Activated T-cell treated with anti-CD3 and anti-CD28 coated beads, Interleukin-2, amount 50 U/mL, for 1 hour (primary cell): ENCODE data around the gene RAB44.
A peak's percentile ranks its signal among the peaks of the same experiment; 100 is the strongest.
"Not testable (repeated sequence)": the region's sequence is repeated elsewhere in the genome, so short reads cannot be mapped to it uniquely, and the experiment has no call there.

Experiments
- DNase-seq: peaks from one replicate; pipeline ENCODE4 v3.0.0-alpha.2; 2020

Gene RAB44

DNA sequence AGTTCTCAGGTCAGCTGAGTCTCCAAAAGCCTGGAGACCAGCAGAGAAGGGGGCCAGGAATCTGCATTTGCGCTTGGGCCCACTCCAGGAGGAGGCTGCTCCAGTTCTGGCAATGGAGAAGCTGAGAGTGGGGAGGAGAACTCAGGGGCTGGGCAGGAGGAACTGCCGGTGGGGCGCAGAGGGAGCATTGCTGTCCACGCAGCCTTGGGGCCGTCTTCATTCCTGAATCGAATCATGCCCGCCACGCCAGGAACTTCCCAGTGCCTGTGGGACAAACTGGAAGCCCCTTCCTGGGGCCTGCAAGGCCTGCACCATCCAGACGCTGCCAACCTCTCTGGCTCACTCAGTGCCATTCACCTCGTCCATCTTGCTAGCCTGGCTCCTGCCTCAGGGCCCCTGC lies 16.9 kb downstream of the RAB44 start:
- no peak for DNase-seq

GRCh38 chr6:36715469-36715868 lies 17.8 kb downstream of the RAB44 start:
- no peak for DNase-seq

- no peak for DNase-seq
Measured at GRCh38 chr6:36716476-36717093, 19.0 kb downstream of the RAB44 start.

DNA sequence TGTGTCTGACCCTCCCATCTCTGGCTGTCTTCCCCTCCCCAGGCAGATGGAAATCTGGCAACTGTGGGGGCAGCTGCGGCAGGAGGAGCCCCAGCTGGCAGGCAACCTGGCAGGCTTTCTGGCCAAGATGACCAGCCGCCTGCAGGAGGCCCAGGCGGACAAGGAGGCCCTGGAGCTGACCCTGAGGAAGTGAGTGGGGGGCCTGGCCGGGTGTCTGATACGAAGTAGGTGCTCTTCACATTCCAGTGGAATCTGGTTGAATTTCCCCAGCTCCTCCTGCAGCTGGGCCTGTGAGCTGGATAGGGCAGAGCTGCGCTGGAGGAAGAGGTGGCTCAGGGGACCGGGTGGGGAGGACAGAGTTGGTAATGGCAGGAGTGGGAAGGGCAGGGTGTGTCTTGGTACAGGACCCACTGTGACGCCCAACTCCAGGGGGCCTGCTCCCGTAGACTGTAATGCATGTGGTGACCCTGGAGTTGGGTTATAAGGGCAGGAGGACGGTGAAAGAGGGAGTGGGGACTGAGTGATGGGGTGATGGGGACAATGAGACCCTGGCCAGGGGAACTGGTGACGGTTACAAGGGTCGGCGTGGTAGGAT lies 19.7 kb downstream of the RAB44 start:
- no peak for DNase-seq

GRCh38 chr6:36717871-36718540 lies 20.4 kb downstream of the RAB44 start:
- DNase-seq: no peak

GRCh38 chr6:36718560-36718959 lies 20.9 kb downstream of the RAB44 start:
- DNase-seq: no peak

GRCh38 chr6:36719126-36719525 lies 21.5 kb downstream of the RAB44 start:
- DNase-seq: no peak

- no peak for DNase-seq
Measured at GRCh38 chr6:36720251-36721141, 22.9 kb downstream of the RAB44 start.

GRCh38 chr6:36721369-36722140 lies 23.9 kb downstream of the RAB44 start:
- no peak for DNase-seq

DNA sequence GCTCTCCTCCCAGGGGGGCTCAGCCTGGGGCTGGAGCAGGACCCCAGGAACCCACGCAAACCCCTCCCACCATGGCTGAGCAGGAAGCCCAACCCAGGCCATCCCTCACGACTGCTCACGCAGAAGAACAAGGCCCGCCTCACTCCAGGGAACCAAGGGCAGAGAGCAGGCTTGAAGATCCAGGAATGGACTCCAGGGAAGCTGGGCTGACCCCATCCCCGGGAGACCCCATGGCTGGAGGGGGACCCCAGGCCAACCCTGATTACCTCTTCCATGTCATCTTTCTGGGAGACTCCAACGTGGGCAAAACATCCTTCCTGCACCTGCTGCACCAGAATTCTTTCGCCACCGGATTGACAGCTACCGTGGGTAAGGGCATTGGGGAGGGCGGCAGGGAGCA lies 24.7 kb downstream of the RAB44 start:
- no peak for DNase-seq

DNA sequence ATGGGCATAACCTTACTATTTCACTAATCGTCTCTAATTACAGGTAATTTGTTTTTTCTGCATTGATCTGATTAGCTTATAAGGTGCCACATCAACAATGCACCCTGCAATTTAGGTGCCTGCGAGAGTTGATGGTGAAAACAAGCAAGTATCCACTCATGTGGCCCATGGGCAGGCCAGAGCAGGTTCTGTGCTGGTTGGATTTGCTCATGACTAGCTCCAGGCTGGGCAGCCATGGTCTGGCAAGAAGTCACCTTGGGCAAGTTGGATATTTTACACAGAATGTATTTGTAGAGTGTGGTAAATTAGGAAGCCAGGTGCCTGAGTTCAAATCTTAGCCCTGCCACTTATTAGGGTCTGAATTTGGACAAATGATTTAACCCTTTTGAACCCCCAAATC lies 25.3 kb downstream of the RAB44 start:
- DNase-seq: no peak

GRCh38 chr6:36723992-36724391 lies 26.4 kb downstream of the RAB44 start:
- not testable (repeated sequence) for DNase-seq

DNA sequence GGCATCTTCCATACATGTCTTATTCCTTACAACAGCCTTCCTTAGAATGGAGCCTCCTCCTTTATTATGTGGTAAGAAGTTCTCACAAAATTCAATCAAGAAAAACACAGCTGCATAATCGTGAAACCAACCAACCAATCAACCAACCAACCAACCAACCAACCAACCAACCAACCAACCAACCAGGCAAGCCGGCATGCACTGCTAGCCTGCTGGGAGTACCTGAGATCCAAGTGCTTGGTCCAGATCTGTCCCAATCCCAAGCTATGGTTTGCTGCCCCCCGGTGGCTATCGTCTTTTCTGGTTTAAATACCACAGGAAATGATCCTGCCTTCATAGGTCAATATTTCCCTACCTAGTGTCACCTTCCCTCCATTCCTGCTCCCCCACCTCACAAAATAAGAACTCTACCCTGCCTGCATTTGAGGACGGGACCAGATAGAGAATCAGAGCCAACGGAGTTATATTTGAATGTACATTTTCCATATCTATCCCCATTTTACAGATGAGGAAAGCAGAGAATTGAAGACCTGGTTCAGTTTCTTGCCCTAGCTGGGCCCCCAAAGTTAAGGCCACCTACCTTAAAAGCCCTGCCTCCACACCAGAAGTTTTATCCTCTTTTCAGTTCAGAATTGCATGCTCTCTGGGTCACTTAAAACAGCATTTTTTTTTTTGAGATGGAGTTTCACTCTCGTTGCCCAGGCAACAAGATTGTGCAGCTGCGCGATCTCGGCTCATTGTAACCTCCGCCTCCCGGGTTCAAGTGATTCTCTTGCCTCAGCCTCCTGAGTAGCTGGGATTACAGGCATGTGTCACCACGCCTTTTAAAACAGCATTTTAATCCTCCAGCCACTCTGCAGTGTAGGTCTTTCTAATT lies 27.1 kb downstream of the RAB44 start:
- DNase-seq: peak; percentile 40

DNA sequence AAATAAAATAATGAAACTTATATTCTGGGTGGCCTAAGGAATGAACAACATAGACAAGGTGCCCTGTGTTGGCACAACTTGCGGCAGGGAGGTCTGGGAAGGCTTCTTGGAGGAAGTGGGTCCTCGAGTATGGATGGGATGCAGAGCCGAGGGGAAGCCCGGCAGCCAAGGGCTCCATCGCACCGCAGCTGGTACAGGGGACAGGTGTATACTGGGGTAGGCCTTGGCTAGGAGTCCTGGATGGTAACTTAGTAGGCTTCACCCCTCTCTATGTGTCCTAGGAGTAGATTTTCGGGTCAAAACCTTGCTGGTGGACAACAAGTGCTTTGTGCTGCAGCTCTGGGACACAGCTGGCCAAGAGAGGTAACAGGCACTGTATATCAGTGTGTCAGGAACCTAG lies 28.0 kb downstream of the RAB44 start:
- DNase-seq: no peak

DNA sequence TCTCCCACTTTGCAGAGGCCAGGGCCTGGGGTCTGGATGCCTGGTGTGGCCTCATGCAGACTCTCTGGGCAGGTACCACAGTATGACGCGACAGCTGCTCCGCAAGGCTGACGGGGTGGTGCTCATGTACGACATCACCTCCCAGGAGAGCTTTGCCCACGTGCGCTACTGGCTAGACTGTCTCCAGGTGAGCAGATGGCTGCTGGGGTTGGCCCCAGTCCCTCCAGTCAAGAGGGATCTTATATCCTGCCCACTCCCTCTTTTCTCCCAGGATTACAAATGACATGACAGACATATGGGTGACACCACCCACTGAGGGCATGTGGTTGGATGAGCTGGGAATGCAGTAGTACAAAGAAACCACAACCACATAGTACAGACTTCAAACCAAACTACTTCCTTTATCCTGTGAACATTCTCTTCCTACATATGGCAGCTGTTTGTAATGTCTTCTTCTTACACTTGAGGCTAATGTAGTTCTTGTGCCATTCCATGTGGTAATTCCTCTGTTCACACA lies 29.9 kb downstream of the RAB44 start:
- DNase-seq: no peak

DNA sequence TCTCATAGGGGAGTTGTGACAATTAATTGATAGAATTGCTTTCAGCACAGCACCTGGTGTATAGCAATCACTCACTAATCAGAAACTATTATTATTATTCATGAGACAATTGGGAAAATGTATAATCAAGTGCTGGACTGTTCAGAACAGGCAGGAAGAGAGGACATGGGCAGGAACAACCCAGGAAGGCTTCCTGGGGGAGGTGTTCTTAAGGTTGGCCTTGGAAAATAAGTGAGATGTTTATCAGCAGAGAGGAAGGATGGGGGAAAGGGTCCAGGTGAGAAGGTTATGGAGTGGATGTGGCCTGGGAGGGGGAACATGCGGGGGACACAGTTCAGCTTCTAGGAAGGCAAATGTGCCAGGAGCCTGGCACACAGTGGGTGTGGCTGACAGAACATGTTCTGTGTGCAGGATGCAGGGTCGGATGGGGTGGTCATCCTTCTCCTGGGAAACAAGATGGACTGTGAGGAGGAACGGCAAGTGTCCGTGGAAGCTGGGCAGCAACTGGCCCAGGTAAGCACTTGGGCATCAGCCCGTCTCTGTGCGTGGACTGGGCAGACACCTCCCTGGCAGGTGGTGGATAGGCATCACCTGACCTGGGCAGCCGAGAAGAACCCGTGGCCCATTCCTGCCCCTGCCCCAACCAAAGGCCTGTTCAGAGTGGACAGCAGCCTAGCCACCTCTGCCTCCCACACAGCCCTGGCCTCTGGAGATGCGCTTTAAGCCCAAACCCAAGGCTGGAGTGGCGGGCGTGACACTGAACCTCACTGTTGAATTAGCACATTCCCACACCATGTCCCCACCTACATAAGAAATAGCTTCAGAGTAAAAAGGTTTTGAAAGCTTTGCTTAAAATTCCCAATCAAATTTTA lies 30.9 kb downstream of the RAB44 start:
- no peak for DNase-seq

GRCh38 chr6:36729161-36729524 lies 31.5 kb downstream of the RAB44 start:
- no peak for DNase-seq

GRCh38 chr6:36730424-36731380 lies 33.1 kb downstream of the RAB44 start:
- no peak for DNase-seq

DNA sequence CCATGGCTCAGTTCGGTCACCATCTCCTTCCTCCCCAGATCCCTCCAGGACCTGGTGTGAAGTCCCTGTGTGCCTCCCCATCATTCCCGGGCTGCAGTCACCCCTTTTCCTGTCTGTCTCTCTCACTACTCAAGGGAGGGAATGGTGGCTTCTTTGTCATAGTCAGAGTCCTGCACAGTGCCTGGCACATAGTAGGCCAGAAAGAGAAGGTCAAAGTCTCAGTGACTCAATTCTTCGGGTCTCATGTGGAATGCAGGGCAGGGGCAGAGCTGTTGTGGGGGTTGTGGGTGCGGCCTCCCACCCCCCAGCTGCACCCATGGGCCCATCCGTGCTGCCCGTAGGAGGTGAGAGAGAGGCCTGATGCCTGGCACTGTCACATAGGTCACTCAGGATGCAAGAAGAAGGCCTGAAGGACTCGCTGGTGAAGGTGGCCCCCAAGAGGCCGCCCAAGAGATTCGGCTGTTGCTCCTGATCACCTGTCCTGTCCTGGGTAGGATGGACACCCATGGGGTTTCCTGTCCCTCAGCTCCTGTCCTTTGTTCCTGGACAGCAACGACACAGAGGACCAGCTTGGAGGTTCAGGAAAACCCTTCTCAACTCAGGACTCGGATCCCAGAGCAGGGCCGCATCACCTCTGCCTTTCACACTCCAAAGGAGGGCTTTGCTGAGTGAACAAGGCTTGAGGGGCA lies 34.1 kb downstream of the RAB44 start:
- no peak for DNase-seq
